ENCODE data around the gene IGSF21.

Gene IGSF21

DNA sequence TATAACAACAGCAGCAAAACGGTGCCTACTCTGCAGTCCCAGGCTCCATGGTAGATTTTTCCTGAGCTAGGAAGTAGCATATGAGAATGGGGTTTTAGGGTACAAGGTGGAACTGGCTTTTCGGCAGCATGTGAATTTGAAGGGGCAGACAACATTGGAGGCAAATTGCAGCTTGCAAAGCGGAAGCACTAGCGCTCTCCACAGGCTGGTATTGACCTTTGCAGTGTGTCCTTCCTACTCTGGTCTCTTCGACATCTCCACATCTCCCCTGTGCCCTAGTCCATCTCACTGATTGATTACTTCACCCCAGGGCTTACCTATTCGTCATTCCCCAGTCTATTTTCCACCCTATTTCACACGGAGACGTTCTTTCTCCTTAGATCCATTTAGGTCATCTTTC, 13.0 kb downstream of the IGSF21 start:
- no peak for DNase-seq

DNA sequence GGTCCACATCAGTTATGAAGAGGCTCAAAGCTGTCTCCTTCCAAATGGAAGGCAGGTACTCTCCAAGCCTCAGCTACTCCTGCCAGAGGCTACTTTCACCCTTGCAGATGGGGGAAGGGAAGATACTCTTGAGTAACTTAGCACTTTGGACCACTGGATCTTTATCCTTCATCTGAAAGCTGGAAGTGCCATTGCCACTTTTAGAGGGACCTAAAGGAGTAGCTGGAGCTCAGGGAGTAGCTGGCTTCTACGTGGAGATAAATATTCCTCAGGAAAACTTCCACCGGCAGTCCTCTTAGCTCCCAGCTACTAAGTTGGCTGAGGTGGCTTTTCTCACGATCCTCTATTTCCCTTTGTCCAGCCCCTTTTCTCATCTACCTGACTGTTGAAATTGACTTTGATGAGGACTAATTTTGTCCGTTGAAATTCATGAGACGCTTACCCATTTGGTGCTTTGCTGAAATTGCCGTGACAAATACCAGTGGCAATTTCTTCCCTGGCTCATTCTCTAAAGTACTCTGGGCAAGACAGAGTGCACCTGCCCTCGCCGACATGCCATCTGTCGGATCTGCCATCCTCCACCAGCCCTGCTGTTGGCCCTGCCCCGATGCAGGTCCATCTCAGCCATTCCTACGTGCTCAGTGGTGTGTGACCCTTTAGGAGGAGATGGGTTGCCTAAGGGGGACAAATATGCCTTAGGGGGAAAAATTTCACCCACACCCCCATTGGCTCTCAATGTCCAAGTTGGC, 13.6 kb downstream of the IGSF21 start:
- no peak for DNase-seq

DNA sequence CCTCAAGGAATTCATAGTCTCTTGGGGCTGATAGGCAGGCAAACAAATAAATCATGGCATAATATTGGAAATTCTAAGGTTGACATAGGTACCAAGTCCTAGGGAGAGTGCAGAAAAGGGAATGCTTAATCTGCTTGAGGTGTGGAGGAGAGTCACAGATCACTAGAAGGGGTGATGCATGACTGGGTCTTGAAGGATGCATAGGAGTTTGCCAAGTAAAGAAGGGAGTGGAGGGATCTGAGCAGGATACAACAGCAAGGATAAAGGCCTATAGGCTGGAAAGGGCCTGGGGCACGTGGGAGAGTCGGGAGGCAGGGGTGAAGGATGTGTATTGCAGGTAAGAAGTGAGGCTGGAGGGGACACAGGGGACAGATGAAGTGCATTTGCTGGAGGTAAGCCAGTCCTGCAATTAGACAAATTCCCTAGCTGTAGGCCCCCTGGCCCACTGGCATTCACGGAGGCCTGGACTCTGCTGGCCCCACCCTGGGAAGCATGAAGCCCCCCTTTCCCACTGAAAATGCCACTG, 15.9 kb downstream of the IGSF21 start:
- DNase-seq = no peak

DNA sequence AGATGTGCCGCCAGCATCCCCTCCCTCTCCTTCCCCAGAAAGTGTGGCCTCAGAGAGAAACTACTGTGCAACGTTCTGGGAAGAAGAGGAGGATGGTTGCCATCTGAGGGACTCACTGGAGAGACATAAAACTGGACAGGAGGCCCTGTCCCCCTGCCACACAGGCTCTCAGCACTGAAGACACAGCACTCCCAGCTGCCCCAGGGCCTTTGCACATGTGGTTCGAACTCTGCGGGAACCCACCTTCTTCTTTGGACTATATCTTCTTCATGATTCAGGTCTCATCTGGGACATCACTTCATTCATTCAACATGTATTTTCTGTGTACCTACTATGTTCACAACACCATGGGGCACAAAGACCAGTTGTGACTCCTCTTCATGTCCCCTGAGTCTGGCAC, 17.4 kb downstream of the IGSF21 start:
- DNase-seq = no peak

GRCh38 chr1:18126616-18127015, 19.0 kb downstream of the IGSF21 start:
- DNase-seq = no peak

DNA sequence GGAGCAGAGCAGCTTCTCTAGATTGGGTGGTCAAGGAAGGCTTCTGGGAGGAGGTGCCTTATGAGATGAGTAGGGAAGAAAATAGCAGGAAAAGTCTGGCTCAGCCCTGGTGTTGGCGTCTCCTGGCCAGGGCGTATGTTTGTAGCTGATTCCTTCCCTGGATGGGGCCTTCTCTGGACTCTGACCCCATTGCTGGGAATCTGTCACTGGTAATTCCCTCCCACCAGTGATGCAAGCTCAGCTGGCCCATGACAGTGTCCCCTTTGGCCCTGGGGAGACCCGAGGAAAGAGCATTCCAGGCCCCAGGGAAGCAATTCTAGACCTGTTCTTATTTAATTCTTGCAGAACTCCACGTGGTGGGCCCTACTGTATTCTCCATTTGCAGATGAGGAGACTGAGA, 20.7 kb downstream of the IGSF21 start:
- DNase-seq = no peak

- no peak for DNase-seq
Measured at GRCh38 chr1:18130356-18130755, 22.8 kb downstream of the IGSF21 start.

DNA sequence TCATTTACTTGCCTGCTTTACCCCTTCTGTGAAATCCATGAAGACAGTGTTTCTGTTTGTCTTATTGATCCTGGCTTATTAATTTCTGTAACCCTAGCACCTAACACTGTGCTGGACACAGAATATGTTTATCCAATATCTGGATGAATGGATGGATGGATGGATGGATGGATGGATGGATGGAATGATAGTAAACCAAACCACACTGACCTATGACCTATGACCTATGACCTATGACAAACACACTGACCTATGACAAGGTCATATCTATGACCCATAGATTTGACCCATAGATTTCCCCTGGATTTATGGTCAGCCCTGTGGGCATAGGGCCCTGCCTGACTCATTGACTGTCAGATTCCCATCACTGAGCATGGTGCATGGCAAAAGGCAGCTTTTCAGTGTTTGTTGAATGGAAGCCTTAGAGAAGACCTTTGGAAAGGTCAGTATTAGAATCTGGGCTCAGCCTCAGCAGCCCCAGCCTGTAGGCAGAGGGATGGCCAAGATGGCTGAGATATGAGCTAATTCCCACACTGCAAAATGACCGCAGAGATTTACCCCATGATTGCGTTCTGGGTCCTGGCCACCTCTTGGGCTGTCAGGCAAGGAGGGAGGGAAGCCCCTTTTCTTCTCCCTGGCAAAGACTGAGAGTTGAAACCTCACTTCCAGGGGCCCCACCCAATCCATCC, 24.6 kb downstream of the IGSF21 start:
- no peak for DNase-seq

DNA sequence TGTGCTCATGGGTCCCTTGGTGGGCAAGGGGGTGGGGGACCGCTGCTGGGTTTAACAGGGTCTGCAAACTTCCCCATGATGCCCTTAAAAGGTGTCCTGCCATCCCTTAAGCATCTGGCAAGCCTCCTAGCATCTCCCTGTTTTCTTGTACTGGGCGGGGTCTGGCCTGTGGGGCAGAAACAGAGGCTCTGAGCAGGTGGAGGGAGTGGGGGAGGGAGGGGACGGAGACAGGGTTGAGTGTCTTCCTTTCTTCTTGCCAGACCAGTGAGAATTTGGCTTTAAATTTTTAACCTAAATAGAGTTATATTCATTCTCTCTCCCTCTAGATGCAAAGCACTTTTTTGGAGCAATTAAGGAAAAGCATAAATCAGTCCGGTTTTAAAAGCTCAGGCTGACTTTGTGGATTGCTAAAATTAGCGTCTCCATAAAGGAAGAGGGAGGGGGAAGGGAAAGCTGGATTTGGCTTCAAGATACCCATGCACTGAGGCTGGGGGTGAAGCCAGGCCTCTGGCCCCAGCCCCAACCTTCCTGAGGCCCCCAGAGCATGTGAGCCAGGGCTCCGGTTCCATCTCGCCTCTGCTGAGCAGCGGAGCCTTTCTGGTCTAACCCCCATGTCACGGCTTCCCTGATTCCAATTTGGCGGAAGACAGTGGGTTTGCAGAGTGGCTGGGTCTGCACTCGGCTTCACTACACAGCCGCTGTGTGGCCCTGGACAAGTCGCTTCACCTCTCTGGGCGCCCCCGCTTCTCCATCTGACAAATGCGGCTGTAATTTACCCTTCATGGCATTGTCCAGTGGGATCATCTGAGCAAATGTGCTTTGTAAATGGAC, 25.3 kb downstream of the IGSF21 start:
- no peak for DNase-seq

DNA sequence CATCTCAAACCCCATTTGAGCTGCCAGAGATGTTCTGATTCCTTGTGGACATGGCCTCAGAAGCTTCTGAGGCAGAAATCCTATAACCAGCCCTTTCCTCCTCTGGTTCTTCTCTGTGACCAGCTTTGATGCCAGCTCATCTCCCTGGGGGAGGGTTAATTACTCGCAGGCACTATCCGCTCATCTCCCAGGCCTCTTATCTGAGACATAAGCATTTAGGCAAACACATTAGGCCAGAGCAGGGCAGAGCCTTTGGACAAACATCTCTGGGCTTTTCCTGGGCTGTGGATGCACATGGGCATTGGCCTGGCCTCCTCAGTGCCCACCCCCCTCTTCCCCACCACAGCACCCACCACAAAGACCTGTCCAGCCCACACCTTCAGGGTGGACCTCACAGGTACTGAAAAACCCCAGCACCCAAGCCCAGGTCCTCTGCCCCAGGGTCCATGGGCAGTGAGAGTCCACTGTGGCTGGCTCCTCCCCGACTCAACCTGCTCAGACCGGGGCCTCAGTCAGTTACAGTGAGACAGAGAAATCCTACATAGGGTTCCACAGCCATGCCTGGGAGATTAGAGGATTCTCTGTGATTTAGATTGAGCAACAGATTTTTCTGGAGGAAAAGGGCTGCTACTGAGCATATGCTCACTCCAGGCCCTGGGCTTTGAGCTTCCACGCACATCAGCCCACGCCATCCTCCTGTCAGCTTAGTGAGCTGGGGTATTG, 26.9 kb downstream of the IGSF21 start:
- no peak for DNase-seq

GRCh38 chr1:18137759-18138345, 30.3 kb downstream of the IGSF21 start:
- no peak for DNase-seq

- DNase-seq = no peak
Measured at GRCh38 chr1:18139198-18139981, 31.8 kb downstream of the IGSF21 start.

DNA sequence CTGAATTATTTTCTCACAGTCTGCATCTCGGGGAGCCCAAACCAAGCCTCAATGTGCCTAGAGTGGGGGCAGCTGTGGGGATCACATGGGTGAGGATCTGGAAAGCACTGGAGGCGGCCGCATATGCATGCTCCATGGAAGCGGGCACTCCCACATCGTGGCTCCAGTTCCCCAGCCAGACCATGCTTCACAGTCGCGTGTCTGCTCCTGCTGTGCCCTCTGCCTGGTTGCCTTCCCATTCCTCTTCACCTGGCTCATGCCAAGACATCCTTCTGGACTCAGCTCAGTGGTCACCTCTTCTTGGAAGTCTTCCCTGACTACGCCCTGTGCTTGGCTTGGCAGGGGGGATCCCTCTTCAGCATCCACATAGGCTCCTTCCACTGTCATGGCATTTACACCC, 32.8 kb downstream of the IGSF21 start:
- no peak for DNase-seq

DNA sequence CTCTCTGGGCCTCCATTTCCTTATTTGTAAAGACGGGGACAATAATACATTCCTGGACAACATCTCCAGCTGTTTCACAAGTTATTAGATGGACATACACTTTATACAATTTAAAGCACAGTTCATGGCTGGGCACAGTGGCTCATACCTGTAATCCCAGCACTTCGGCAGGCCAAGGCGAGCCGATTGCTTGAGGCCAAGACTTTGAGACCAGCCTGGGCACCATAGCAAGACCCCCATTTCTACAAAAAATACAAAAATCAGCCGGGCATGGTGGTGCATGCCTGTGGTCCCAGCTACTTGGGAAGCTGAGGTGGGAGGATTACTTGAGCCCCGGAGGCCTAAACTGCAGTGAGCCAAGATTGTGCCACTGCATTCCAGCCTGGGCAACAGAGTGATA, 34.1 kb downstream of the IGSF21 start:
- DNase-seq = no peak

- DNase-seq = no peak
Measured at GRCh38 chr1:18142471-18142870, 34.9 kb downstream of the IGSF21 start.

GRCh38 chr1:18142969-18143368, 35.4 kb downstream of the IGSF21 start:
- DNase-seq = no peak

DNA sequence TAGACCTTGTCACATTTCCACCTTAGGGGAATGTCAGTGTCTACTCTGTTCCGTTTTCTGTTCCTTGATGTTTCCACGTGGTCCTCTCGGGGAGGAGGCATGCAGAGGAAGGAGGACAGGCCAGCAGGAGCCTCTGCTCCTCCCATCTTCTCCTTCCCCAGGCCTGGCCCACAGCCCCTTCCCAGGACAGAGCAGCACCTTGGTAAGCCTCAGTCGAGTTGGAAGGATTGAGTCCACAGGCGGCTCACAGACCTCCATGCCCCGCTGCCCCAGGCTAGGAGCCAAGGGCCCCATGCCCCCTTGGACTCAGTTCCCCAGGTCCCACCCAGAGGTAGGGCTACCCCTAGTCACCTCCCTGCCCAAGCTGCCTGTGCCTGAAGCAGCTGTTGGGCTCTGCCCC, 36.5 kb downstream of the IGSF21 start:
- no peak for DNase-seq

DNA sequence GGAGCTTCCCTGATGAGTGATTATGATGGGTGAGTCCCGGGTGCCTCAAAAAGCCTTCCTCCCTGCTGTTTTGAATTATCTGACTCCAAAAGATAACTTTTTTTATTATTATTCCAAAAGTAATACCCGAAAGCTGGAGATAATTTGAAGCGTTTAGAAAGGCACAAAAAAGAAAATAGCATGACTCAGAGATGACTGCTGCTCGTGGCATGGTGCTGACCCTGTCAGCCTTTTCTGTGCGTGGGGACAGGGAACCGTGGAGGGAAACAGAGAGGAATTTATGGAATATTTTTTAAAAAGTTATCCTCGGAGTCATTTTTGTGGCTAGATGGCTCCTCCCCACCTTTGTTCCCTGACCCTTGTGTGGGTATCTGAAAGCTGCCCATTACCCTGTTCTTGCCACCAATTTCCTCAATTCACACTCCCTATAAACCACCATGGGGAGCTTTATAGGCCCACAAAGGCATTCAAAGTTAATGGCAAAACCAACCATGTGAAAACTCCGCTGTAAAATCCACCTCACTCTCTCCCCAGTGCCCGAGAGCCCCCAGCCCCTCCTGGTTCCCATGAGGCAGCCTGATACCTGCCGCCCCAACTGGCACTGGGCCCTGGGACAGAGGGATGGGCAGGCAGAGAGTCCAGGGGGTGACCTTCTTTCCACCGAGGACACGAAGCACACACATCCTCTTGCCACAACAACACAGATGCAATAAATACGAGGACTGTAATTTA, 37.5 kb downstream of the IGSF21 start:
- no peak for DNase-seq

GRCh38 chr1:18145851-18146618, 38.4 kb downstream of the IGSF21 start:
- DNase-seq = no peak

DNA sequence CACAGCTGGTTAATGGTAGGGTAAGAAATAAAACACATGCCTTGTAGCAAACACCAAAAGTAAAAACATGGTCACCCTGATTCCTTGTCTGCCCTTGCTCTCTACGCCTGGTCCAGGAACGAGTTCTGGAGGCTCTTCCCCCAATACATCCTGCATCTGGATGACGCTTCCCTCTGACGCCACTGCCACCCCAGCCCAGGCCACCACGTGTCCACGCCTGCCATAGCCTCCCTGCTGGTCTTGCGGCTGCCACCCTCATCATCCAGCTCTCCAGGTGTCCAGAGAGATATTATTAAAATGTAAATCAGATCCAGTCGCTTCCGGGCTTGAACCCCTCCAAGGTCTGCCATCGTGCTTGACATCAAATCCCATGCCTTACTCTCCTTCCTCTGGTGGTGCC, 39.3 kb downstream of the IGSF21 start:
- no peak for DNase-seq
